Bronchial epithelial cell (primary cell): ENCODE measurements around the gene AKAP6. TPM values are rescaled to one million over a fixed set of nuclear protein-coding genes. Genes with fewer than 3 reads are reported as not detected.

Source experiments
- DNase-seq: peaks from one replicate; pipeline ENCODE4 v3.0.0-alpha.2; 2010; ENCODE audit warnings: low read depth
- FAIRE-seq: peaks from 2 replicates; lab custom pipeline; 2011; peaks lifted over from hg19 to GRCh38; lab: Jason Lieb, UNC
- H3K27me3 ChIP-seq: 2 replicates; pipeline ENCODE4 v1.5.1; 2011; ENCODE audit warnings: low read length; ENCODE audit not compliant: control insufficient read depth, insufficient read depth
- H3K36me3 ChIP-seq: 2 replicates; pipeline ENCODE4 v1.5.1; 2011; ENCODE audit warnings: low read length; ENCODE audit not compliant: control insufficient read depth, insufficient read depth
- H3K4me3 ChIP-seq: 2 replicates; pipeline ENCODE4 v1.5.1; 2011; ENCODE audit warnings: mild to moderate bottlenecking, low read depth, low read length, control low read depth
- CTCF ChIP-seq: IDR thresholded peaks from 2 replicates; pipeline ENCODE4 v1.5.1; 2011; ENCODE audit warnings: mild to moderate bottlenecking, moderate library complexity, low read length, control low read depth, inconsistent platforms; ENCODE audit not compliant: insufficient read depth, severe bottlenecking
- total RNA-seq: library from RNA; depleted of rRNA; stranded (reverse); fragments of >200 nt; gene quantifications from 2 replicates; pipeline ENCODE4 v1.2.1, GENCODE V29; 2014

The AKAP6 gene
- total RNA-seq, 1 donor from 2014 or later, result 4.2 TPM

- no peak overlapping the region for H3K4me3 ChIP-seq
- no peak for DNase-seq
- no peak for FAIRE-seq
- H3K36me3 ChIP-seq, result no peaks in the 10 kb centered on the region
- no peak for TF ChIP-seq CTCF
- no peaks in the 10 kb centered on the region for H3K27me3 ChIP-seq
Measured at GRCh38 chr14:32354716-32355115, 25.6 kb downstream of the AKAP6 start.

GRCh38 chr14:32358781-32359180 is 29.7 kb downstream of the AKAP6 start:
- TF ChIP-seq CTCF, result no peak
- FAIRE-seq, result no peak
- H3K27me3 ChIP-seq, result no peaks in the 10 kb centered on the region
- H3K4me3 ChIP-seq, result no peak overlapping the region
- no peaks in the 10 kb centered on the region for H3K36me3 ChIP-seq
- no peak for DNase-seq

- no peaks in the 10 kb centered on the region for H3K36me3 ChIP-seq
- TF ChIP-seq CTCF, result no peak
- H3K4me3 ChIP-seq, result no peak overlapping the region
- no peaks in the 10 kb centered on the region for H3K27me3 ChIP-seq
- FAIRE-seq, result no peak
- no peak for DNase-seq
Measured at GRCh38 chr14:32361674-32362073, 32.6 kb downstream of the AKAP6 start.

GRCh38 chr14:32363761-32364160 is 34.7 kb downstream of the AKAP6 start:
- FAIRE-seq (no peak), DNase-seq (no peak)
- TF ChIP-seq CTCF, result no peak
- H3K36me3 ChIP-seq, result no peaks in the 10 kb centered on the region
- no peaks in the 10 kb centered on the region for H3K27me3 ChIP-seq
- H3K4me3 ChIP-seq, result no peak overlapping the region

GRCh38 chr14:32364941-32365340 is 35.8 kb downstream of the AKAP6 start:
- DNase-seq (no peak), FAIRE-seq (no peak)
- no peaks in the 10 kb centered on the region for H3K27me3 ChIP-seq
- H3K36me3 ChIP-seq, result no peaks in the 10 kb centered on the region
- TF ChIP-seq CTCF, result no peak
- H3K4me3 ChIP-seq, result no peak overlapping the region

- no peaks in the 10 kb centered on the region for H3K36me3 ChIP-seq
- no peak for TF ChIP-seq CTCF
- H3K27me3 ChIP-seq, result no peaks in the 10 kb centered on the region
- DNase-seq (no peak), FAIRE-seq (no peak)
- H3K4me3 ChIP-seq, result no peak overlapping the region
Measured at GRCh38 chr14:32366256-32366879, 37.3 kb downstream of the AKAP6 start.
